ENCODE data around the gene ZNF606. TPM values are rescaled to one million over a fixed set of nuclear protein-coding genes. Genes with fewer than 3 reads are reported as not detected.

ZNF606 gene
- total and polyA plus RNA-seq, 2 donors (not counting 3 experiments of a cell fraction or from before 2014, with no cell fraction given): 4.6 to 10.8 TPM

GRCh38 chr19:57947088-57947418, 55.6 kb downstream of the ZNF606 start:
- peaks cover 2% of the 10 kb centered on the region for H4K20me1 ChIP-seq (replicated peaks; ENCODE audit: control insufficient read depth, extremely low read depth, insufficient read depth, low read length)
- no peaks in the 10 kb centered on the region for H3K27me3 ChIP-seq (ENCODE audit: control insufficient read depth in 2 of 2, insufficient read depth in 2 of 2, low read length in 2 of 2)
- TF ChIP-seq JUN (IDR thresholded peaks at IDR 0.05; ENCODE audit: borderline replicate concordance, insufficient read depth, insufficient read length, low read depth) (no peak), EZH2 (IDR thresholded peaks at IDR 0.05; ENCODE audit: borderline replicate concordance, low read depth, low read length, severe bottlenecking) (no peak), POLR2A (IDR thresholded peaks at IDR 0.05; ENCODE audit: low read depth, low read length) (no peak), CTCF (IDR thresholded peaks at IDR 0.05; ENCODE audit: extremely low read depth in 1 of 2, insufficient read depth in 1 of 2, low read depth in 1 of 2, low read length in 2 of 2) (no peak), MYC (IDR thresholded peaks at IDR 0.05; ENCODE audit: low read depth, low read length) (no peak), MAX (IDR thresholded peaks at IDR 0.05; ENCODE audit: insufficient read depth, insufficient read length) (no peak), GATA2 (IDR thresholded peaks at IDR 0.05; ENCODE audit: insufficient read depth, insufficient read length, low read depth, low read length) (no peak), FOS (IDR thresholded peaks at IDR 0.05; ENCODE audit: borderline replicate concordance, insufficient read depth, low read length) (no peak), POLR2AphosphoS5 (IDR thresholded peaks at IDR 0.05; ENCODE audit: insufficient read depth, low read depth, low read length) (no peak)
- intact Hi-C loops (cut with micrococcal nuclease) (loop anchor here (1.0 to 10.0 kb wide), 3 partner anchors 31 to 208 kb away; partner anchors contain the start of genes ZNF329, ZNF417 and ZNF606), dilution Hi-C loops (cut with MboI; ENCODE audit: extremely low pct_ligation_motif_present, low sequenced_read_pairs) (no loop called here)
- H3K9ac ChIP-seq (replicated peaks; ENCODE audit: extremely low read depth, insufficient read depth, low read length): peak overlapping the region; percentile 42
- ChIA-PET CTCF (no interaction called here), POLR2A (no interaction called here)
- peak overlapping the region; percentile 79 for H2AFZ ChIP-seq (ENCODE audit: low read depth, low read length)
- H3K9me3 ChIP-seq (replicated peaks; ENCODE audit: control insufficient read depth, insufficient read depth, low read length): peaks cover 9% of the 10 kb centered on the region
- no peaks in the 10 kb centered on the region for H3K79me2 ChIP-seq (ENCODE audit: control insufficient read depth, insufficient read depth, low read length)
- no peak for FAIRE-seq
- no peak overlapping the region for H3K27ac ChIP-seq (ENCODE audit: insufficient read depth, low read depth, low read length)
- H3K4me2 ChIP-seq (ENCODE audit: insufficient read depth, low read length): peak overlapping the region; percentile 62
- peak overlapping the region; percentile 19 to 66 (median 53) for H3K4me3 ChIP-seq (replicated peaks in 1 of 3; ENCODE audit: insufficient read depth in 1 of 3, low read depth in 1 of 3, low read length in 3 of 3)
- H3K9me1 ChIP-seq (replicated peaks; ENCODE audit: control insufficient read depth, extremely low read depth, insufficient read depth, low read length): no peaks in the 10 kb centered on the region
- H3K4me1 ChIP-seq (ENCODE audit: control insufficient read depth, extremely low read depth, insufficient read depth, low read length): peaks cover 5% of the 10 kb centered on the region
- TSS peak; percentile 44 for BruUV-seq (replicated peaks)
- no peak for DNase-seq (ENCODE audit: low read depth, low spot score)
- peaks cover 0 to 9% of the 10 kb centered on the region in 2 experiments for H3K36me3 ChIP-seq (ENCODE audit: control insufficient read depth in 2 of 2, extremely low read depth in 1 of 2, insufficient read depth in 2 of 2, low read length in 2 of 2)
